ENCODE measurements around the gene ADAMTS3. TPM values are rescaled to one million over a fixed set of nuclear protein-coding genes. Genes with fewer than 3 reads are reported as not detected.

ADAMTS3 gene
- total RNA-seq, 2 donors from 2014 or later, result not detected

GRCh38 chr4:72484981-72485380, 84.0 kb downstream of the ADAMTS3 start:
- Mint-ChIP-seq H3K27ac (no peak overlapping the region), H3K27me3 (no peaks in the 10 kb centered on the region), H3K4me3 (no peak overlapping the region), H3K4me1 (no peaks in the 10 kb centered on the region), H3K36me3 (ENCODE audit: low read depth) (no peaks in the 10 kb centered on the region)
- DNase-seq (no peak), ATAC-seq (no peak)
- H3K9me3 ChIP-seq (ENCODE audit: control insufficient read depth, low read length, poor library complexity, severe bottlenecking), result no peaks in the 10 kb centered on the region

DNA sequence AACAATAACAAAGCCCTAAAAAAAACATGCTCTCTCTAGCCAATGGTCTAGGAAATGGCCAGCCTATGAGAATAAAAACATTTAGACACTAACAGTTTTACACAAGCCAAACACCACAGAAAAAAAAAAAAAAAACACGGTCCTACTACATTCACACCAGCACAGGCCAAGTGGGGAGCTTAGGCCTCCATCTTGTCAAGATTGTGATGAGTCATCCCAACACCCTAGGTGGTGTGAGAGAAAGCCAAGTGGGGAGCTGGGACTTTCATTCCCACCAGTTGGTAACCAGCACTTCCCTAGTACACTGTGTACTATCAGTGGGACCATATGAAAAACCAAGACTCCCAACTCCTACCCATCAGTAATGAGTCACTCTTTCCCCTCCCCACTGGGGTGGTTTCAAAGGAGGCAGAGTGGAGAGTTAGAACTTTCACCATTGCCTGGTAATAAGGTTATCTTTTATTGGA, 95.6 kb downstream of the ADAMTS3 start:
- H3K9me3 ChIP-seq (ENCODE audit: control insufficient read depth, low read length, poor library complexity, severe bottlenecking), result no peaks in the 10 kb centered on the region
- Mint-ChIP-seq H3K4me3 (no peak overlapping the region), H3K36me3 (ENCODE audit: low read depth) (peaks cover 3% of the 10 kb centered on the region), H3K27me3 (no peaks in the 10 kb centered on the region), H3K27ac (no peak overlapping the region), H3K4me1 (no peaks in the 10 kb centered on the region)
- DNase-seq (no peak), ATAC-seq (no peak)

GRCh38 chr4:72471816-72472215, 97.2 kb downstream of the ADAMTS3 start:
- Mint-ChIP-seq H3K4me3 (no peak overlapping the region), H3K4me1 (no peaks in the 10 kb centered on the region), H3K27ac (no peak overlapping the region), H3K36me3 (ENCODE audit: low read depth) (peaks cover 3% of the 10 kb centered on the region), H3K27me3 (no peaks in the 10 kb centered on the region)
- DNase-seq (no peak), ATAC-seq (no peak)
- no peaks in the 10 kb centered on the region for H3K9me3 ChIP-seq (ENCODE audit: control insufficient read depth, low read length, poor library complexity, severe bottlenecking)

GRCh38 chr4:72468904-72469502, 100.0 kb downstream of the ADAMTS3 start:
- DNase-seq, result no peak
- H3K9me3 ChIP-seq (ENCODE audit: control insufficient read depth, low read length, poor library complexity, severe bottlenecking), result no peaks in the 10 kb centered on the region
- Mint-ChIP-seq H3K4me3 (no peak overlapping the region), H3K27me3 (no peaks in the 10 kb centered on the region), H3K27ac (no peak overlapping the region), H3K4me1 (no peaks in the 10 kb centered on the region), H3K36me3 (ENCODE audit: low read depth) (peaks cover 1% of the 10 kb centered on the region)
- no peak for ATAC-seq

GRCh38 chr4:72467633-72468032, 101.4 kb downstream of the ADAMTS3 start:
- Mint-ChIP-seq H3K27ac (no peak overlapping the region), H3K36me3 (ENCODE audit: low read depth) (no peaks in the 10 kb centered on the region), H3K27me3 (no peaks in the 10 kb centered on the region), H3K4me3 (no peak overlapping the region), H3K4me1 (no peaks in the 10 kb centered on the region)
- no peaks in the 10 kb centered on the region for H3K9me3 ChIP-seq (ENCODE audit: control insufficient read depth, low read length, poor library complexity, severe bottlenecking)
- no peak for DNase-seq
- ATAC-seq, result no peak

DNA sequence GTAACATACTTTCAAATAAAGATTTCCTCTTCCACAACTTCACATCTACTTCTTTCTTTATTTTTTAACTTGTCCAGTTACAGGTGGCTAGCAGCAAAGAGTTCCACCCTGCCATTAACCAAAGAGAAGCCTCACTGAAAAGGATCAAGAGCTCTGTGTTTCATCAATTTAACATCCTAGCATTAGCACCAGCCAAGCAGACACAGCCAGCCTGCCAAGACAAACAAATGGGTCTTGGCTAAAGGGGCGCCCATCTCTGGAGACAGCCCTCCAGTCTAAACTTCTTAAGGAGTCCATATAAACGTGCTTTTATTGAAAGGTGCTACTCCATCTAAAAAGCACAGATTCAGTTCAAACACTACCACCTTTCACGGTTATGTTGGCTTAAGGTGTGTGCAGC, 105.3 kb downstream of the ADAMTS3 start:
- no peaks in the 10 kb centered on the region for H3K4me1 Mint-ChIP-seq
- no peaks in the 10 kb centered on the region for H3K9me3 ChIP-seq (ENCODE audit: control insufficient read depth, low read length, poor library complexity, severe bottlenecking)
- no peak overlapping the region for H3K27ac Mint-ChIP-seq
- H3K36me3 Mint-ChIP-seq (ENCODE audit: low read depth), result no peaks in the 10 kb centered on the region
- H3K4me3 Mint-ChIP-seq, result no peak overlapping the region
- ATAC-seq, result no peak
- DNase-seq, result no peak
- H3K27me3 Mint-ChIP-seq, result no peaks in the 10 kb centered on the region

GRCh38 chr4:72457158-72457557, 111.9 kb downstream of the ADAMTS3 start:
- ATAC-seq (no peak), DNase-seq (no peak)
- H3K9me3 ChIP-seq (ENCODE audit: control insufficient read depth, low read length, poor library complexity, severe bottlenecking), result no peaks in the 10 kb centered on the region
- no peak overlapping the region for H3K27ac Mint-ChIP-seq
- H3K27me3 Mint-ChIP-seq, result no peaks in the 10 kb centered on the region
- no peaks in the 10 kb centered on the region for H3K36me3 Mint-ChIP-seq (ENCODE audit: low read depth)
- no peaks in the 10 kb centered on the region for H3K4me1 Mint-ChIP-seq
- no peak overlapping the region for H3K4me3 Mint-ChIP-seq

GRCh38 chr4:72451349-72451748, 117.7 kb downstream of the ADAMTS3 start:
- H3K36me3 Mint-ChIP-seq (ENCODE audit: low read depth), result no peaks in the 10 kb centered on the region
- H3K27me3 Mint-ChIP-seq, result no peaks in the 10 kb centered on the region
- H3K4me3 Mint-ChIP-seq, result no peak overlapping the region
- ATAC-seq (no peak), DNase-seq (no peak)
- H3K9me3 ChIP-seq (ENCODE audit: control insufficient read depth, low read length, poor library complexity, severe bottlenecking), result no peaks in the 10 kb centered on the region
- H3K4me1 Mint-ChIP-seq, result no peaks in the 10 kb centered on the region
- no peak overlapping the region for H3K27ac Mint-ChIP-seq

GRCh38 chr4:72449705-72450104, 119.3 kb downstream of the ADAMTS3 start:
- no peaks in the 10 kb centered on the region for H3K4me1 Mint-ChIP-seq
- H3K36me3 Mint-ChIP-seq (ENCODE audit: low read depth), result no peaks in the 10 kb centered on the region
- no peak overlapping the region for H3K4me3 Mint-ChIP-seq
- DNase-seq (no peak), ATAC-seq (no peak)
- H3K9me3 ChIP-seq (ENCODE audit: control insufficient read depth, low read length, poor library complexity, severe bottlenecking), result no peaks in the 10 kb centered on the region
- H3K27ac Mint-ChIP-seq, result no peak overlapping the region
- H3K27me3 Mint-ChIP-seq, result no peaks in the 10 kb centered on the region

DNA sequence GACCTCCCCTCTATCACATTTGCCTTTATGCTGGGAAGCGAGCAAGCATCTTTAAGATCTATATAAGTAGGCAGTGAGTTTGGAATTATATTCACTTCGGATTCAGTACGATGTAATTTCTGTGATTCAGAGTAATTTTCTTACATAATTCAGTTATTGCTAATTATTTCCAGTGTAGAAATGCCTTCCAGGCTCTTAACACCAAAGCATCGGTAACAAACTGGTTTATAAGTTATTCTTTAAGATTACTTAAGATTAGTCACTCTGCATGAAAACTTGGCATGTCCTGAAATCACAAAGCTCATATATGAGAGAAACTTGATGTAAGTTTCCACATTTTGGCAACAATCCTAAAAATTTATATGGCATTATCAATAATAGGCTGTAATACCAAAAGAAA, 120.8 kb downstream of the ADAMTS3 start:
- DNase-seq, result no peak

GRCh38 chr4:72446353-72447055, 122.5 kb downstream of the ADAMTS3 start:
- H3K36me3 Mint-ChIP-seq (ENCODE audit: low read depth), result no peaks in the 10 kb centered on the region
- no peak overlapping the region for H3K27ac Mint-ChIP-seq
- no peak for DNase-seq
- H3K27me3 Mint-ChIP-seq, result peaks cover 6% of the 10 kb centered on the region
- H3K4me1 Mint-ChIP-seq, result no peaks in the 10 kb centered on the region
- no peak overlapping the region for H3K4me3 Mint-ChIP-seq
- ATAC-seq, result no peak
- H3K9me3 ChIP-seq (ENCODE audit: control insufficient read depth, low read length, poor library complexity, severe bottlenecking), result no peaks in the 10 kb centered on the region

More for the DNA sequence above, 120.8 kb downstream of the ADAMTS3 start:
- Mint-ChIP-seq H3K27ac (no peak overlapping the region), H3K4me3 (no peak overlapping the region), H3K4me1 (no peaks in the 10 kb centered on the region), H3K27me3 (no peaks in the 10 kb centered on the region), H3K36me3 (ENCODE audit: low read depth) (no peaks in the 10 kb centered on the region)
- no peaks in the 10 kb centered on the region for H3K9me3 ChIP-seq (ENCODE audit: control insufficient read depth, low read length, poor library complexity, severe bottlenecking)
- no peak for ATAC-seq

- no peak overlapping the region for H3K27ac Mint-ChIP-seq
- DNase-seq, result no peak
- H3K4me1 Mint-ChIP-seq, result no peaks in the 10 kb centered on the region
- ATAC-seq, result no peak
- no peak overlapping the region for H3K4me3 Mint-ChIP-seq
- no peaks in the 10 kb centered on the region for H3K36me3 Mint-ChIP-seq (ENCODE audit: low read depth)
- no peaks in the 10 kb centered on the region for H3K9me3 ChIP-seq (ENCODE audit: control insufficient read depth, low read length, poor library complexity, severe bottlenecking)
- H3K27me3 Mint-ChIP-seq, result peaks cover 6% of the 10 kb centered on the region
These were observed 124.9 kb downstream of the ADAMTS3 start for GRCh38 chr4:72444092-72444491.

DNA sequence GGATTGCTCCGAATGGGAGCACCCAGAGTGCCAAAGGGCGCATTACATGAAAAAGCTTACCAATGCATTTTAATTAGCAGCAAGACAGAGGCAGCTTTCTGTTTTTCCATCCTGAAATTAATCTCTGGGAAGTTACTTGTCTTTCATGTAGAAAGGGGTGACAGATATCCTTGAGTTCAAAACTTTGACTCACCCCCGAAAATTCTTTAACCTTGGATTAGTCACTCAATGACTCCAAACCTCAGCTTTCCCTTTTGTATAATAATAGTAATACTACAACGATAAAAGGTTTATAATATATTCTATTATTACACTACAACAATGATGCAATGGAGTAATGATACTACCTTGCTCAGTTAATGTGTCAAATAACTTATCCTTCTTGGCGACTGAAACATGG, 126.3 kb downstream of the ADAMTS3 start:
- no peak overlapping the region for H3K27ac Mint-ChIP-seq
- peaks cover 6% of the 10 kb centered on the region for H3K27me3 Mint-ChIP-seq
- H3K4me3 Mint-ChIP-seq, result no peak overlapping the region
- no peak for ATAC-seq
- H3K9me3 ChIP-seq (ENCODE audit: control insufficient read depth, low read length, poor library complexity, severe bottlenecking), result no peaks in the 10 kb centered on the region
- no peaks in the 10 kb centered on the region for H3K4me1 Mint-ChIP-seq
- no peaks in the 10 kb centered on the region for H3K36me3 Mint-ChIP-seq (ENCODE audit: low read depth)
- no peak for DNase-seq

- ATAC-seq (no peak), DNase-seq (no peak)
- Mint-ChIP-seq H3K4me3 (no peak overlapping the region), H3K27ac (no peak overlapping the region), H3K36me3 (ENCODE audit: low read depth) (no peaks in the 10 kb centered on the region), H3K27me3 (peaks cover 6% of the 10 kb centered on the region), H3K4me1 (no peaks in the 10 kb centered on the region)
- H3K9me3 ChIP-seq (ENCODE audit: control insufficient read depth, low read length, poor library complexity, severe bottlenecking), result no peaks in the 10 kb centered on the region
These were observed 126.9 kb downstream of the ADAMTS3 start for GRCh38 chr4:72442147-72442546.

All from T-helper 17 cell (primary cell).